ENCODE measurements around the gene GALNT18. TPM values are rescaled to one million over a fixed set of nuclear protein-coding genes. Genes with fewer than 3 reads are reported as not detected.

The GALNT18 gene
- total RNA-seq, 1 donor from 2014 or later = 2.1 TPM

GRCh38 chr11:11445441-11446185 is 176.2 kb downstream of the GALNT18 start:
- Mint-ChIP-seq H3K9me3 (ENCODE audit: low read depth) (no peaks in the 10 kb centered on the region), H3K27me3 (peaks cover 4% of the 10 kb centered on the region), H3K4me1 (ENCODE audit: low read depth) (peaks cover 34% of the 10 kb centered on the region), H3K4me3 (ENCODE audit: low read depth) (no peak overlapping the region), H3K27ac (no peak overlapping the region), H3K36me3 (ENCODE audit: insufficient read depth) (no peaks in the 10 kb centered on the region)
- TF ChIP-seq CTCF (IDR thresholded peaks at IDR 0.05; ENCODE audit: unreplicated experiment) = no peak
- no peak for DNase-seq (ENCODE audit: low spot score, unreplicated experiment)

- no peak for DNase-seq (ENCODE audit: low spot score, unreplicated experiment)
- Mint-ChIP-seq H3K36me3 (ENCODE audit: insufficient read depth) (no peaks in the 10 kb centered on the region), H3K27me3 (peaks cover 4% of the 10 kb centered on the region), H3K27ac (no peak overlapping the region), H3K4me1 (ENCODE audit: low read depth) (peaks cover 40% of the 10 kb centered on the region), H3K4me3 (ENCODE audit: low read depth) (no peak overlapping the region), H3K9me3 (ENCODE audit: low read depth) (no peaks in the 10 kb centered on the region)
- TF ChIP-seq CTCF (IDR thresholded peaks at IDR 0.05; ENCODE audit: unreplicated experiment) = no peak
Measured at GRCh38 chr11:11444804-11445131, 177.0 kb downstream of the GALNT18 start.

GRCh38 chr11:11444027-11444803 is 177.6 kb downstream of the GALNT18 start:
- no peaks in the 10 kb centered on the region for H3K36me3 Mint-ChIP-seq (ENCODE audit: insufficient read depth)
- H3K9me3 Mint-ChIP-seq (ENCODE audit: low read depth) = no peaks in the 10 kb centered on the region
- no peak for DNase-seq (ENCODE audit: low spot score, unreplicated experiment)
- TF ChIP-seq CTCF (IDR thresholded peaks at IDR 0.05; ENCODE audit: unreplicated experiment) = no peak
- H3K4me1 Mint-ChIP-seq (ENCODE audit: low read depth) = peaks cover 38% of the 10 kb centered on the region
- peaks cover 4% of the 10 kb centered on the region for H3K27me3 Mint-ChIP-seq
- H3K27ac Mint-ChIP-seq = peak overlapping the region; percentile 85
- H3K4me3 Mint-ChIP-seq (ENCODE audit: low read depth) = no peak overlapping the region

GRCh38 chr11:11442791-11443190 is 179.0 kb downstream of the GALNT18 start:
- DNase-seq (ENCODE audit: low spot score, unreplicated experiment) = no peak
- H3K36me3 Mint-ChIP-seq (ENCODE audit: insufficient read depth) = no peaks in the 10 kb centered on the region
- H3K4me1 Mint-ChIP-seq (ENCODE audit: low read depth) = peaks cover 38% of the 10 kb centered on the region
- no peaks in the 10 kb centered on the region for H3K9me3 Mint-ChIP-seq (ENCODE audit: low read depth)
- H3K27ac Mint-ChIP-seq = no peak overlapping the region
- H3K4me3 Mint-ChIP-seq (ENCODE audit: low read depth) = no peak overlapping the region
- no peak for TF ChIP-seq CTCF (IDR thresholded peaks at IDR 0.05; ENCODE audit: unreplicated experiment)
- peaks cover 4% of the 10 kb centered on the region for H3K27me3 Mint-ChIP-seq

- no peaks in the 10 kb centered on the region for H3K27me3 Mint-ChIP-seq
- H3K27ac Mint-ChIP-seq = no peak overlapping the region
- no peaks in the 10 kb centered on the region for H3K36me3 Mint-ChIP-seq (ENCODE audit: insufficient read depth)
- no peak overlapping the region for H3K4me3 Mint-ChIP-seq (ENCODE audit: low read depth)
- TF ChIP-seq CTCF (IDR thresholded peaks at IDR 0.05; ENCODE audit: unreplicated experiment) = no peak
- no peaks in the 10 kb centered on the region for H3K9me3 Mint-ChIP-seq (ENCODE audit: low read depth)
- peaks cover 32% of the 10 kb centered on the region for H3K4me1 Mint-ChIP-seq (ENCODE audit: low read depth)
- no peak for DNase-seq (ENCODE audit: low spot score, unreplicated experiment)
Measured at GRCh38 chr11:11441516-11441915, 180.3 kb downstream of the GALNT18 start.

Data from progenitor cell of endocrine pancreas (in vitro differentiated cells).